GM10266 (cell line): ENCODE results near the gene KANSL1.

Experiments used
- DNase-seq: peaks from one replicate; pipeline ENCODE4 v3.0.0; 2012; ENCODE audit errors: extremely low spot score
- CTCF ChIP-seq: IDR thresholded peaks from 2 replicates; pipeline ENCODE4 v1.5.1; 2012; ENCODE audit warnings: mild to moderate bottlenecking, low read depth; ENCODE audit not compliant: control insufficient read depth, insufficient read depth; ENCODE audit errors: missing control alignments

KANSL1 gene

GRCh38 chr17:46163316-46163715, 29.9 kb downstream of the KANSL1 start:
- no peak for DNase-seq
- TF ChIP-seq CTCF: no peak

GRCh38 chr17:46162866-46163265, 30.4 kb downstream of the KANSL1 start:
- no peak for TF ChIP-seq CTCF

GRCh38 chr17:46160169-46160568, 33.1 kb downstream of the KANSL1 start:
- TF ChIP-seq CTCF: no peak
- DNase-seq: no peak

More at GRCh38 chr17:46162866-46163265, 30.4 kb downstream of the KANSL1 start:
- no peak for DNase-seq

GRCh38 chr17:46159686-46160085, 33.5 kb downstream of the KANSL1 start:
- no peak for TF ChIP-seq CTCF
- no peak for DNase-seq

GRCh38 chr17:46158323-46159296, 34.6 kb downstream of the KANSL1 start:
- DNase-seq: no peak
- TF ChIP-seq CTCF: no peak

GRCh38 chr17:46157443-46158062, 35.7 kb downstream of the KANSL1 start:
- DNase-seq: no peak
- TF ChIP-seq CTCF: no peak
